T-helper 1 cell treated with Interleukin-12 subunit alpha and Interleukin-12 subunit beta and Interleukin-4 antibody, amounts not matched to agents 30 ng/mL and 1 ng/mL, for 36 hours (primary cell): ENCODE results near the gene LTBP2. TPM values are rescaled to one million over a fixed set of nuclear protein-coding genes. Genes with fewer than 3 reads are reported as not detected.

ENCODE experiments used
- intact Hi-C: fragments of 100-400 bp; cut with micrococcal nuclease; formaldehyde crosslinking; loops from one replicate; pipeline ENCODE4 v1.15.1; 2024
- total RNA-seq: library from RNA; stranded (reverse); gene quantifications from 2 replicates; pipeline ENCODE4 v1.2.3, GENCODE V29; 2022

LTBP2 gene
- total RNA-seq, 1 donor from 2014 or later: 0.83 TPM

DNA sequence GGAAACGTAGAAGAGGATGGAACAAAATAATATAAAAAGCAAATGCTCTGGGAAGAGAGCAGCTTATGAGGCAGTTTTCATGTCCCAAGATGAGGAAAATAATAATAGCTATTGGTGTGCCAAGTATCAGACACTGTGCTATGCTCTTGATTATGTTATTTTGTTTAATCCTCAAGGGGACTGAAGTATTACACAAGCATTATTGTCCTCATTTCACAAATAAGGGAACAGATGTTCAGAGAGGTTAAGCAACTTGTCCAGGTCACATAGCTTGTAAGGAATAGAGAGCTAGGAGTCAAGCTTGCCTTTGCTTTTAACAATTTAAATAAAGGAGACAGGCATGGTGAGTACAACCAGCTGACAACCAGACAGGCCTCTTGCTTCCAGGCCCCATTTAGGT is 26.9 kb upstream of the LTBP2 start:
- intact Hi-C loops: no loop called here

DNA sequence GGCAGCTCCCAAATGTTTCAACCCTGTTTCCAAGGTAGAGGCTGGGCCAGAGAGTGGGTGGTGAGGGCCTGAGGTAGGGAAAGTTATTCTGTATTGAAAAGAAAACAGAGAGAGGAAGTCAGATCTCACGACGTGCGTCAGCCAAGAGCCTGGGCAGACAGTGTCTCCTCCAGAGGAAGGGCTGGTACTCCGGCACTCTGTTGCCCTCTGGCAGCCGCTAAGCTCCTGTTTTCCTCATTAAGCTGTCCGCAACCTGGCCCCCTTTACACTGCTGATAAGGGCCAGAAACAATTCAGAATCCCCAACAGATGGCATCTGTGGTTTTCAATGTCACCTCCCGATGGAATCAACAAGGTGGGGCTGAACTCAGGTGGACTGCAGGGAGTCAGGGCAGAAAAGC is 26.0 kb upstream of the LTBP2 start:
- intact Hi-C loops: no loop called here

DNA sequence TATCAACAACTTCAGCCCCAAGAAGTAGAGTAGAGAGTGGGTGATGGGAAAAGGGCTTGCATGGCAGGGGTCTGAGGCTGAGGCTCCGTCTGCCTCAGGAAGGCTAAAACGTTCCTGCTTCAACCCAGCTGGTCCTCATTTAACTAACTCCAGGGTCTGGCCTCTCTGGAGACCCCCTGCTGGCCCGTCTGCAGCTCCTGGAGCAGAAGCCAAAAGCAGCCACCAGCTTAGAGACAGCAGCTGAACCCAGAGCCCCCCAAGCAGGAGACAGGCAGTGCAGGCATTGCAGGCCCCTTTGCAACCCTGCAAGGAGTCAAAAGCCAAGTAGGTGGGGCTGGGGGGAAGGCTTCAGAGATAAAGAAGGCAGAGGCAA is 25.1 kb upstream of the LTBP2 start:
- intact Hi-C loops: no loop called here

DNA sequence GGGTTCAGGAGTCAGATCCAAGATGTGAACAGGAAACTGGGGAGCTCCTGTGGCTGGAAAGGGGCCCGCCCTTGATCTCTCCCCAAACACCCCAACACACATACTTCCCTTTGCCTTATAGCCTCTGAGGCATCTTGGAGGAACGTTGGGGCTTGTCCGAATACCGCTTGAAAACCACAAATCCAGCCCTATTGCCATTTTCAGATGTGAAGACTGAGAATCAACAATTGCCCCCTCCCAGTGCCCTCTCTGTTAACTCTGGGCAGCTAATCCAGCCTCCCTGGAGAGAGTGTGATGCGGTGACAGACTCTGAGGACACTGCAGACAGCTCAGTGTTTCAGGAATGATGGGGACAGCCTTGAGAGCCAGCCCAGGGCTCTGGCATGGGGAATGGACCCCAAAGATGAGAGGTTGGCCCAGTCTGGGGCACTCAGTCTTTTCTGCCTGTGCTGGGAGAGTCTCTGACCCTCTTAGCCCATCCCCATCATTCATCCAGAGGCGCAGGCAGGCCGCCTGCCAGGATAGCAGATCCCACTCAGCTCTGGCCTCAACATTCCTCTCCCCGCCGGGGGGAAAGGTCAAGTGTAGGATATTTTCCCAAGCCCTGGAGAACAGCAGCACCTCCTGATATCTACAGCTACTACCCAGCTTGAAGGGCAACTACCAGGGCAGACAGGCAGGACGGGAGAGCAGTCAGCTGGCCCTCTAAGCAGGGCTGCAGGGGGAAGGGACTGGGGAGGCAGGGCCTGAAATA is 24.6 kb upstream of the LTBP2 start:
- intact Hi-C loops: no loop called here

DNA sequence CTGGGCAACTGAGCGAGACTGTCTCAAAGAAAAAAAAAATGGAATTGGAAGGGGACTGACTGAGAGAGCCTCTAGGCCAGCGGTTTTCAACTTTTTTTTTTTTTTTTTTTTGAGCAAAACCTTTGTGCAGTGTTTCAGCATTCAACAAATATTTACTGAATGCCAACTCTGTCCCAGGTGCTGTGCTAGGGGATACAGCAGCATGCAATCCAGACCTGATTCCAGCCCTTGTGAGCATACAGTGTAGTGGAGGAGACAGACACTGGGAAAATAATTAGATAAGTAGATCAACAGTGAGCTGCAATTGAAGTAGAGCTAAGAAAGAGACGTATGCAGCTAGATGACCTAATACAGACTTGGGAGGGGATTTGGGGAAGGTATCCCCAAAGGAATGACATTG is 23.8 kb upstream of the LTBP2 start:
- intact Hi-C loops: no loop called here

DNA sequence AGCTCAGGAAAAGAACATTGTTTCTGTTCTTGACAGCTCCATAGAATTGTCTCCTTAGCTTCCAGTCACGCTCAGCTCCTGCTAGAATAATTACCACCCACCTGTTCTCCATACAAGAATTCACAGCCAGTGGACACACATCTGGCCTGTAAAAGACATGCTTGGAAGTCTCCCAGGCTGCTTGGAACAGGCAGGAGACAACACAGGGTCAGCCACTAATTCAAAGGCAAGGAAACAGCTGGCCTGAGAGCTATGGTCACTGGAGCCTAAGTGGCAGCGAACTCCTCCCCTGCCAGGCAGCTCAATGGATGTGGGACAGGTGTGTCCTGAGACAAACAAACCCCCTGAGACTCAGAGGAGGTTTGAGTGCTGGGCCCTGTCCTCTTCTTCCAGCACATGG is 22.9 kb upstream of the LTBP2 start:
- intact Hi-C loops: no loop called here

DNA sequence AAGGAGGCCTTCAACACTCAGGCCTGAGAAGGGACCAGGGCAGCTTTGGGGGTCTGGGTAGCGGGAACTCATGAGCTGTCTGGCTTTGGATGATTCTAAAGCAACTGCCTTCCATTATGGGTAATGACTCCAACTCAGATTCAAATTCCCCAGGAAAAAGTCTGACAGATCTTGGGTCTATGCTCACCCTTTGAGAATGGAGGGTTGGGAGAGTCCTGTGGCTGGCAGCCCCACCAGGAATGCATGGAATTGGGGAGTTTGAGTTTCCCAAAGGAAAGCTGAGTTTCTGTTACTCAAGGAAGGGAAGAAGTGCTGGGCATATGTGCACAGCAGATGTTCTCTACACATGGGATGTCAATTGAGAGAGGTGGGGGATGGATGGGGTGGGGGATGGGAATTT is 22.4 kb upstream of the LTBP2 start:
- intact Hi-C loops: no loop called here

DNA sequence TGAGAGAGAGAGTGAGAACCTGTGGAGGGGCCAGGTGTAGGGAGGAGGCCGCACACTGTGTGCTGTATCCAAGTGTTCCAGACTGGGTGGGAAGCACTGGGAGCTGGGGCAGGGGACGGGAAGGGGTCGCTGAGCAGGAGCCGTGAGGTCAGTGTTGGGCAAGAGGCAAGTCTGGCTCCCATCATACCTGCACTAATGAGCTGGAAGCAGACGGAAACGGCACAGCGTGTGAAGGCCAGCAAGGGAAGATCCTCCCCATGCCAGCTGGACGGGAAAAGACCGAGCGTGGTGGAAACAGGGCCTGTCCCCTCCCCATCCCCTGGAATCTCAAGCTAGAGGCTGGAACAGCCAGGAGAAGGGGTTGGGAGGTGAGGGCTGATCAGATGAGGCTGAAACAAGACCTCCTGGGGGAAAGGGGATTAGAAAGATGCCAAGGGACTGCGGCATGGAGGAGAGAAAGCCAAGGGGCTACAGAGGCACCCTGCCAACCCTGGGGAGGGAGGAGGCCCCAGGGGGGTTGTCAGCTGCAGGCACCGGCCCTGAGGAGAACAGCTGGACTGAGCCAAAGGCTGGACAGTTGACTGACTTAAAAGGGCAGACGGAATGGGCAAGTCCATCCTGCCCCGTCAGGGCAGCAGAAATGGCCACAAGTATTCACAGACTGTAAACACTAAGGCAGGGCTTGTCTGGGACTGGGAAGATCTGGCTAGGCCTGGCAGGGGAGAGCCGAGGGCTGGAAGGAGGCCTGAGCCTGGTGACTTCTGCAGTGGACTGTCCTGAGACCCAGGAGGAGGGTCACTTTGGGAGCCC is 19.0 kb upstream of the LTBP2 start:
- intact Hi-C loops: no loop called here

DNA sequence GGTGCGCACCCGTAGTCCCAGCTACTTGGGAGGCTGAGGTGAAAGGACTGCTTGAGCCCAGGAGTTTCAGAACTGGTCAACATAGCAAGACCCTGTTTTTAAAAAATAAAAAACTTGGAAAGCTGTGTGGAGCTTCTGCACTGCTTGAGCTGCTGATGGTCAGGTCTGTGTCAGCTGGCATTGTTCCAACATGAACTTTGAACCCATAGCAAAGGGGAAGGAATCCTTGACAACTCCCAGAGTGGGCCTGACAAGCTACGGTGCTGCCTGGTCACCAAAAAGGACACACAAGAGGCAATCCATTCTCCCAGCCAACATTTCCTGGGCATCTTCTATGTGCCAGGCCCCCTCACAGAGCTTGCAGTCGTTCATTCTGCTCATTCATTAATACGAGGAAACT is 16.4 kb upstream of the LTBP2 start:
- intact Hi-C loops: no loop called here

DNA sequence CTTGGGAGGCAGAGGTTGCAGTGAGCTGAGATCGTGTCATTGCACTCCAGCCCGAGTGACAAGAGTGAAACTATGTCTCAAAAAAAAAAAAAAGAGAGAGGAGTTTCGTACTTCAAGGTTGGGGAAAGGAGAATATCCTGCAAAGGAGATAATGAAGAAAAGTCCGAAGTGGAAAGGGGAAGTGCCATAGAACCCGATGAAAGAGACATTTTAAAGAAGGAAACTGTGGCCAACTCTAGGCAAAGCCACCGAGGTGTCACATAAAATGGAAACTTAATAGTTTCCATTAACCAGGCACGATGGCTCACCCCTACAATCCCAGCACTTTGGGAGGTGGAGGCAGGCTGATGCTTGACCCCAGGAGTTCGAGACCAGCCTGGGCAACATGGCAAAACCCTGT is 15.0 kb upstream of the LTBP2 start:
- intact Hi-C loops: no loop called here

DNA sequence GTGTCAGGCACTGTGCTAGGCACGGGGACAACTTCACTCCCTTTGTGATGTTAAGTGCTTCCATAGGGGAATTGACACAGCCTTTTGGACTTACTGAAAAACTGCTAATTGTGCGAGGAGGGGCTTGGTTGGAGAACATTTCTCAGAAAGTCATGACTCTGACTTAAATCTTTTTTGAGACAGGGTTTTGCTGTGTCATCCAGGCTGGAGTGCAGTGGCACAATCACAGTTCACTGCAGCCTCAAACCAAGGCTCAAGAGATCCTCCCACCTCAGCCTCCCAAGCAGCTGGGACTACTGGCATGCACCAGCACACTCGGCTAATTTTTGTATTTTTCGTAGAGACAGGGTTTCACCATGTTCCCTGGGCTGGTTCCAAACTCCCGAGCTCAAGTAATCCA is 10.2 kb upstream of the LTBP2 start:
- intact Hi-C loops: no loop called here

DNA sequence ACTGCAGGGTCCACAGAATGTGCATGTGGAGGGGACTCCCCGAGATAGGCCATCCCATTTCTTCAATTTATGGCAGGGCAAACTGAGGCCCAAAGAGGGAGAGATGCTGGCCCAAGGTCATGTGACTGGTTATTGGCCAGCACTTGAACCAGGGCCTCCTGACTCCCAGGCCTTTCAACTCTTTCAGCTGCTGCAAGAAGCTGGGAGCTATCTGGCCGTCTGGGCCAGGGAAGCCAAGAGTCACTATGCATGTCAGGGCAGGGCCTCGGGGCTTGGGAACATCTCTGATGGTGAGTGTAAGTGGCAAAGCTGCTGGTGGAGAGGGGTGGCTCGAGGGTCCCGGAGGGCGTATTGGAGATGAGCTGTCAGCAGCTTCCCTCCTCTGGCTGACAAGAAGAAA is 9.5 kb upstream of the LTBP2 start:
- intact Hi-C loops: no loop called here

DNA sequence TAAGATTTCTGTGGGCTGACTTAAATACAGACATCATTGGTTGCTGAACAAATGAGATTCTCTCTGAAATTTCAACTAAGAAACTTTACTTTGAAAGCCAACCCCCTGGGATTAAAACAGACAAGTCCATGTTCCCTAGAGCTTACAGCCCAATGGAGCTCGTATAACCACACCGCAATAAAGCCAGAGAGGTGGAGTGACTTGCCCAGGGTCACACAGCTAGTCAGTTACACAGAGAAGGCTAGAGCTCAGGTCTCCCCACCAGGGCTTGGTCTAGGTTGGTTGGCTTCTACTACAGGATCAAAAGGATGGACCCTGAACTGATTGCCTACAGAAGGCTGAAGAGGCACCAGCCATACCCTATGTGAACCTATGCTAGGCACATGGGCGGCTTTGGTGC is 8.9 kb upstream of the LTBP2 start:
- intact Hi-C loops: no loop called here

DNA sequence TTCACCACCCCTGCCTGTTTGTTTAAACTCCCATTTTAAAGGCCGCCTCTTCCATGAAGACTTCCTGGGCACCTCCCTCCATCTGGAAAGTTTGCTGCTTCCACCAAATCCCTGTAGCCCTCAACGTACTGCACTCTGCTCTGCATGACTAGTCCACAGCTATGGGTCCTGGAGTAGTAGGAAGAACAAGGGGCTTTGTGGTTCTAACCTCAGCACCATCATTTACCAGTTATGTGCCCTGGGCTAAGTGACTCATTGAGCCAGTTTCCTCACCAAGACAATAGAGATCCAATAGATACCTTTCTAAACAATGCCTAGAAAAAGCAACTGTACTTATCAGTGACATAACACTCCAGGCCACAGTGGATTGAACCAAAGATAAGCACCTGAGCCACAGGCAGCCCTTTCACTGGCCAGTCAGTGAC is 8.5 kb upstream of the LTBP2 start:
- intact Hi-C loops: no loop called here

DNA sequence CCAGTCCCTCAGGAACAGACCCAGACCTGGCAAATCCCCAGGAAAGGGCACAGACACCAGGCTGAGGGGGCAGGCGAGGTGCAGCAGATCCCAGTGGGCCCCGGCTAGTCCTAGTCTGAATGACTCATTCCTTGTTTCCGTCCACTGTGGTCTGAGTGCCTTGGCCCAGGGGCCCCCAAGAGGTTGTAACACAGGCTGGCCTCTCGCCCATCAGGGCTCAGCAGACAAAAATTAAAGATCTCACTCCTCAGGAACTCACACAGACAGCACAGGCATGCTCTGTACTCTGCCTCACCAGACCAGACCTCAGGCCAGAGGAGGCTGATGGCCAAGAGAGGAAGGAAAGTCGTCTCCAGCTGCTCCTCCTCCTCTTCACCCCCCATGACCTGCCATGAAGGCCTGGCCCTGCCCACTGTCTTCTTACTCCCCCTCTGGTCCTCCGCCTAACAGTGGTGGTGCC is 7.7 kb upstream of the LTBP2 start:
- intact Hi-C loops: loop anchor here (2.0 to 5.0 kb wide), 4 partner anchors 39 to 221 kb away; partner anchors contain the start of gene YLPM1

DNA sequence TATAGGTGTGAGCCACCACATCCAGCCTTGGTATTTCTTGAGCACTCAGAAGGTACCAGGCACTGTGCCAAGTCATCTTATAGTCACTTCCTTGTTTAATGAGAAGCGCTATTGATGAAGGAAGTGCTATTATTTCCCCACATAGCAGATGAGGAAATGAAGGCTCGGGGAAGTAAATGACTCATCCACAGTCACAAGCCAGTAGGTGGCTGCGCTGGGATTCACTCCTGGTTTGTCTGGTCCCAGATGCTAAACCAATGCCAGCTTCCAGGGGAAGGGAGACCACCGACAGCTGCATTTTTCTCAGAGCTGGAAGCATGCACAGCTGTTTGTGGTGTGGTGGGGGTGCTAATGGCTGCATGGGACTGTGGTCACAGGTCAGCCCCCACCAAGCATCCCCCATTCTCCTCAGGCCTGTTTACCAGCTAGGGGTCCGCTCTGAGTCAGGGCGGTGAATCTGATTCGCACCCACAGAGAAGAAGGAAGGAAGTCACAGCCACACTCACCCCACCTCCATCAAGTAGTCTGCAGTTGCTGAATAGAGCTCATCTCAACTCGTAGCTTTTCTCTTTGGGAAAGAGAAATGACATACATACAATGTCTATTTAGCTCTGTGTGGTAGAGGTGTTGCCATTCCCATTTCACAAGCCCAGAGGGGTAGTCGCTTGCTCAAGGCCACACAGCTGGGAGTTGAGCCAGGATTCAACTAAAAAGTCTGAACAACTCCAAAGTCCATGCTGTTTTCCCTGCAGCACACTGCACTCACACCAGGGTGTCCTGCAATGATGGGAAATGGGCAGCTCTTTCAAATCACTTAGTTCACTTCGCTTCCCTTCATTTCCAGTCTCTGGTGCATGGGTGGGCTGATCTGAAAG is 6.3 kb upstream of the LTBP2 start:
- intact Hi-C loops: loop anchor here (2.0 to 5.0 kb wide), 4 partner anchors 38 to 222 kb away; partner anchors contain the start of gene YLPM1

DNA sequence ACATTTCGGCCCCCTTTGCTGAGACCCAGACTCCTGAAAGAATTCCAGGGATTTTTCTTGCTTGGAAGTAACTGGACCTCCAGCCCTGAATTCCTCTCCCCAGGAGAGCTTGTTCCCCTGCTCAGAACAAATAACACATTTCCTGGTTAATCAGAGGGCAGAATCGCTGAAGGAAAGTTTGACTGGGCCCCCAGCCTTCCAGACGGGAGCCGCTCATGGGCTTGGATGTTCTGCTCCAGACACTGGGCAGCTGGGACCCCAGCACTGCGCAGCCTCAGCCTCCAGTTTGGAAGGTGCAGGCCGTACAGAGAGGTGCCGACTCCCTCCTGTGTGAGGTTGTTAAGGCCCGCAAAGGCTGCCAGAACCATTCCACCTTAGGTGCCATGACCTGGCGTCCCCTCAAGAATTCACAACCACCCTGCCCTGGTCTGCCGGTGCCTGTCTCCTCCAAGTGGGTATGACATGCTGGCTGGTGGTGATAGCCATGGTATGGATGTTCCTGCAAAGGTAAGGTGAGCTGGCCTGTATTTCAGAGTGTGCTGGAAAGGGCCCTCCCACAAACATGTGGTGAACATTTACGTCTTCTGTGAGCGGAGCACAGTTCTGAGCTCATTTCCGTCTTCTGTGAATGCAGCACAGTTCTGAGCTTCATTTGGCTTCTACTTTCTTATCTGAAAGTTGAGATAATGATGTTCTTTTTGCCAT is 5.1 kb upstream of the LTBP2 start:
- intact Hi-C loops: loop anchor here (5.0 kb wide), 1 partner anchor 45 kb away; no protein-coding TSS in a partner anchor

DNA sequence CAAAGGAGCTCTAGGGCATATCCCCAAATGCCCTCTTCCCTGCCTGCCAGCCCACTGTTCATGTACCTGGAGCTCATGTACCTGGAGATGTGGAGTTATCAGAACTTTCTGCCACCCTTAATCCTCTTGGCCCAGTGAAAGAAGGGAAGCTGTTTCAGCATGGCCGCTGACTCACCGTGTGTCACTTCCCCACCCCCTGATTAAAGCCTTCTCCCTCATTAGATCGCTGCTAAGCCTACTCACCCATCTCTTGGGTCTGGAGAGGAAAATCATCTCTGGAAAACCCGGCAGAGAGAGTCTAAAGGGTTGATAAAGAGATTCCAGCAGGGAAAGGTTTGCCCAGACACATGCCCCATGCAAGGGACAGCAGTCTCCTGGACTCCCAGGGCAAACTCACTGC is 4.5 kb upstream of the LTBP2 start:
- intact Hi-C loops: loop anchor here (5.0 kb wide), 1 partner anchor 44 kb away; no protein-coding TSS in a partner anchor

DNA sequence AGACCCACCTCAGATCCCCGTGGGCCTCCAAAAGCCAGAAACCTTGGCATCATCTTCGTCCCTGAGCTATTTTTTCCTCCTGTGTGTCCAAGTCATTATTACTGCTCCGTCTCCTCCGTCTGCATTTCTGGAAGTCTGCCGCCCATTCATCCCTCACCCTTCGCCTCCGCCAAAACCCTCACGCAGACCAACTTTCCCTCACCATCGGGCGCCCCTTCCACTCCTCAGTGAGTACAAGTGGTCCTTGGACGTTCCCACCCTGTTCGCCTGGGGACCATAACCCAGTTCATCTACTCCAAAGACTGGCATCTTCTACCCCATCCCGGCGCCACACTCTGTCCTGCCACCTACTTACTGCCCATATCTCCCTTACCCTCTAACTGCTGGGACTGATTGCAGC is 3.7 kb upstream of the LTBP2 start:
- intact Hi-C loops: loop anchor here (5.0 kb wide), 1 partner anchor 43 kb away; no protein-coding TSS in a partner anchor
